Measurements from ENCODE around the gene SLC25A2.
A peak's percentile ranks its signal among the peaks of the same experiment; 100 is the strongest.

GRCh38 chr5:141272906-141273305 lies 30.9 kb downstream of the SLC25A2 start:
- TF ChIP-seq CTCF (IDR thresholded peaks at IDR 0.05; ENCODE audit: low read length): peak; percentile 45; the same call in 1 of the 2 replicates
- no peak for TF ChIP-seq EZH2 (IDR thresholded peaks at IDR 0.05; ENCODE audit: borderline replicate concordance, low read length)
